ENCODE data around the gene ZSWIM7. TPM values are rescaled to one million over a fixed set of nuclear protein-coding genes. Genes with fewer than 3 reads are reported as not detected.
A peak's percentile ranks its signal among the peaks of the same experiment; 100 is the strongest.

Gene ZSWIM7
- total RNA-seq, 1 donor from 2014 or later, result 43.9 TPM

DNA sequence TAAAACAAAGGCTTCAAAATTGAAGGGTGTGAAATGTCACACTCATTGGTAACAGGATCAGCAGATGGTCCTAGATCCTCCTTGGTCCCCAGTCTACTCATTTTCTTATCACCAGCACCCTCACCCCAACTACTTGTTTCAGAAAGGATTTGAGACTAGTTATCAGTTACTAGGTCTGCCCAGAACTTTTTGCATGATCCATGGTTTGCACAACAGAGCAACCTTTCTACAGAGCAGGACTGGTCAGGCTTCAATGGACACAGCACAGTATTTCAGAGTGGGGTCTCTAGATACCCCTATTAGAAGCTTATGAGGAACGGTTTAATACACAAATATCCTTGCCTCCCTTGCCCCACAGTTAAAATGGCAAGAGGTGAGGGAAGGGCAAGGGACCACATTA lies 25.7 kb upstream of the ZSWIM7 start:
- H3K4me2 ChIP-seq, result no peak overlapping the region
- Mint-ChIP-seq H3K27ac (peak overlapping the region; percentile 61), H3K9me3 (no peaks in the 10 kb centered on the region), H3K4me3 (no peak overlapping the region), H3K27me3 (ENCODE audit: insufficient read depth, low read depth) (no peaks in the 10 kb centered on the region), H3K36me3 (peaks cover 53% of the 10 kb centered on the region), H3K4me1 (no peaks in the 10 kb centered on the region)
- H4K20me1 ChIP-seq (ENCODE audit: low read depth), result no peaks in the 10 kb centered on the region
- H3F3A ChIP-seq (ENCODE audit: low read depth), result no peaks in the 10 kb centered on the region
- DNase-seq (ENCODE audit: low spot score), result no peak
- no peaks in the 10 kb centered on the region for H3K9me3 ChIP-seq (ENCODE audit: low read depth)
- no peak overlapping the region for H2AFZ ChIP-seq (replicated peaks)
- no peak overlapping the region for H3K4me3 ChIP-seq
- TF ChIP-seq EZH2phosphoT487 (IDR thresholded peaks at IDR 0.05) (no peak), EZH2 (IDR thresholded peaks at IDR 0.05) (no peak)
- no peaks in the 10 kb centered on the region for H3K4me1 ChIP-seq
- no peak overlapping the region for H3K27ac ChIP-seq
- H3K27me3 ChIP-seq, result no peaks in the 10 kb centered on the region
- peaks cover 15% of the 10 kb centered on the region for H3K36me3 ChIP-seq
- H3K9ac ChIP-seq, result no peak overlapping the region
- H3K79me2 ChIP-seq (ENCODE audit: low read depth), result peaks cover 16% of the 10 kb centered on the region

DNA sequence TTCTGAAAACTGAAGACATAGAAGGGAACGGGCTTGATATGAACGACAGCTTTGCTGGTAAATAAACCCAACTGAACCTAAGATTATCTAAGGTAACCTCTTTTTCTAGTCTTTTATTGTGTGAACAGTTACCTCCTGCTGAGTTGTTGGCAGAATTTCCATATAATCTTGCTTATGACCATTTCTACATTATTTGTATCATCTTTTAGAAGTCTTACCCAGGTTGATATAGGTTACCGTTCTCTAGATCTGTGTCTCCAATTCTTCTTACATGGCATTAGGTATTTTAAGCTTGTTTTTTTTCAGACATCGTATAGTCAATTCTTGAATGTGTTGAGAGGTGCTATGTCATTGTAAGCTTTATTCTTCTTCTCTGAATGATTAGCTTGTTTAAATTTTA lies 24.4 kb upstream of the ZSWIM7 start:
- no peaks in the 10 kb centered on the region for H4K20me1 ChIP-seq (ENCODE audit: low read depth)
- no peak overlapping the region for H3K4me2 ChIP-seq
- Mint-ChIP-seq H3K9me3 (no peaks in the 10 kb centered on the region), H3K4me1 (no peaks in the 10 kb centered on the region), H3K27me3 (ENCODE audit: insufficient read depth, low read depth) (no peaks in the 10 kb centered on the region), H3K4me3 (no peak overlapping the region), H3K36me3 (peaks cover 49% of the 10 kb centered on the region), H3K27ac (no peak overlapping the region)
- H3K36me3 ChIP-seq, result peaks cover 15% of the 10 kb centered on the region
- DNase-seq (ENCODE audit: low spot score), result no peak
- no peaks in the 10 kb centered on the region for H3F3A ChIP-seq (ENCODE audit: low read depth)
- H3K4me1 ChIP-seq, result no peaks in the 10 kb centered on the region
- peaks cover 20% of the 10 kb centered on the region for H3K79me2 ChIP-seq (ENCODE audit: low read depth)
- no peak overlapping the region for H2AFZ ChIP-seq (replicated peaks)
- TF ChIP-seq EZH2phosphoT487 (IDR thresholded peaks at IDR 0.05), result no peak
- TF ChIP-seq, protein P1, sequence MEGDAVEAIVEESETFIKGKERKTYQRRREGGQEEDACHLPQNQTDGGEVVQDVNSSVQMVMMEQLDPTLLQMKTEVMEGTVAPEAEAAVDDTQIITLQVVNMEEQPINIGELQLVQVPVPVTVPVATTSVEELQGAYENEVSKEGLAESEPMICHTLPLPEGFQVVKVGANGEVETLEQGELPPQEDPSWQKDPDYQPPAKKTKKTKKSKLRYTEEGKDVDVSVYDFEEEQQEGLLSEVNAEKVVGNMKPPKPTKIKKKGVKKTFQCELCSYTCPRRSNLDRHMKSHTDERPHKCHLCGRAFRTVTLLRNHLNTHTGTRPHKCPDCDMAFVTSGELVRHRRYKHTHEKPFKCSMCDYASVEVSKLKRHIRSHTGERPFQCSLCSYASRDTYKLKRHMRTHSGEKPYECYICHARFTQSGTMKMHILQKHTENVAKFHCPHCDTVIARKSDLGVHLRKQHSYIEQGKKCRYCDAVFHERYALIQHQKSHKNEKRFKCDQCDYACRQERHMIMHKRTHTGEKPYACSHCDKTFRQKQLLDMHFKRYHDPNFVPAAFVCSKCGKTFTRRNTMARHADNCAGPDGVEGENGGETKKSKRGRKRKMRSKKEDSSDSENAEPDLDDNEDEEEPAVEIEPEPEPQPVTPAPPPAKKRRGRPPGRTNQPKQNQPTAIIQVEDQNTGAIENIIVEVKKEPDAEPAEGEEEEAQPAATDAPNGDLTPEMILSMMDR (IDR thresholded peaks at IDR 0.05), result no peak
- no peak for TF ChIP-seq EZH2 (IDR thresholded peaks at IDR 0.05)
- no peaks in the 10 kb centered on the region for H3K27me3 ChIP-seq
- no peaks in the 10 kb centered on the region for H3K9me3 ChIP-seq (ENCODE audit: low read depth)
- no peak overlapping the region for H3K9ac ChIP-seq
- no peak overlapping the region for H3K27ac ChIP-seq
- no peak overlapping the region for H3K4me3 ChIP-seq

DNA sequence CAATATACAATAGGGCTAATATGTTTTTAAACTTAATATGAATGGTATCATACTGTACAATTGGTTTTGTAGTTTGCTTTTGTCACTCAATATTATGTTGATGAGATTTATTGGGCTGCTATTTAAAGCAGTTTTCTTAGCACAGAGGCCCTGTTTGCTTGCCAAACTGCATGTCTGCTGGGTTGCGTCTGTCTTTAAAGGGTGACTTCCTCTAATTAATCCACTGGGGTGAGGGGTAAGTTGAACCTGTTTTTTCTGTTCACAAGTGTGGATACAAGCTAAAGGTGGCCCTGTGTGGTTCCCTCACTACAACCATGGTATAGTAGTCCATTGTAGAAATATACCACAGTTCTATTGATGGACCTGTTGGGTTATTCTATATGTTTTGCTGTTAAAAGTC lies 19.8 kb upstream of the ZSWIM7 start:
- Histone ChIP-seq H3K79me2 (ENCODE audit: low read depth) (peaks cover 31% of the 10 kb centered on the region), H3F3A (ENCODE audit: low read depth) (no peaks in the 10 kb centered on the region), H3K27me3 (no peaks in the 10 kb centered on the region), H3K4me2 (no peak overlapping the region), H3K4me3 (no peak overlapping the region), H3K36me3 (peaks cover 20% of the 10 kb centered on the region), H4K20me1 (ENCODE audit: low read depth) (no peaks in the 10 kb centered on the region), H3K9ac (no peak overlapping the region), H3K4me1 (no peaks in the 10 kb centered on the region), H3K27ac (no peak overlapping the region), H2AFZ (replicated peaks) (no peak overlapping the region), H3K9me3 (ENCODE audit: low read depth) (no peaks in the 10 kb centered on the region)
- Mint-ChIP-seq H3K4me1 (no peaks in the 10 kb centered on the region), H3K36me3 (peaks cover 38% of the 10 kb centered on the region), H3K9me3 (no peaks in the 10 kb centered on the region), H3K27ac (no peak overlapping the region), H3K27me3 (ENCODE audit: insufficient read depth, low read depth) (no peaks in the 10 kb centered on the region), H3K4me3 (no peak overlapping the region)
- TF ChIP-seq, protein P1 (IDR thresholded peaks at IDR 0.05), result no peak
- TF ChIP-seq EZH2phosphoT487 (IDR thresholded peaks at IDR 0.05) (no peak), EZH2 (IDR thresholded peaks at IDR 0.05) (no peak)
- no peak for DNase-seq (ENCODE audit: low spot score)

DNA sequence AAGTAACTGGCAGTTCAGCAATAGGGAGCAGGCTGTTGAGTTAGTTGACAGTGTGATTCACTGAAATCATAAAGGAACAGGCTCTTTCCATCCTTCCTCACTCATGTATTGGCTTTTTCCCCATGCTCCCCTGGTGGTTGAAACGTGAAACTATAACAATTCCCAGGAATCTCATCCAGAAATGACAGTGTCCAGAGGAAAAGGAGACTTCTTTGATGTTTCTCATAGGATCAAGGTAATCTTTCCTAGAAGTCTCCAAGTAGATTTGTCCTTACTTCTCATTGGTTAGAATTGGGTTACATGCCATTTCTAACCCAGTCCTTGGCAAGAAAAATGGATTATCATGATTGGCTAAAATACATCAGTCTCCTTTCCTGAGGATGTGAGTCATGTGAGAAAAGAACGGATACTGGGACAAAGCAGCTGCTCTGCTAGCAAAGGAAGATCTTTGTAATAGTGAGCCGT lies 14.5 kb upstream of the ZSWIM7 start:
- TF ChIP-seq EZH2 (IDR thresholded peaks at IDR 0.05), result no peak
- TF ChIP-seq, protein P1 (IDR thresholded peaks at IDR 0.05), result peak; percentile 53
- TF ChIP-seq EZH2phosphoT487 (IDR thresholded peaks at IDR 0.05), result no peak
- H3F3A ChIP-seq (ENCODE audit: low read depth), result no peaks in the 10 kb centered on the region
- H3K27ac Mint-ChIP-seq, result no peak overlapping the region
- no peak overlapping the region for H3K4me2 ChIP-seq
- peaks cover 7% of the 10 kb centered on the region for H4K20me1 ChIP-seq (ENCODE audit: low read depth)
- peak; percentile 24 for DNase-seq (ENCODE audit: low spot score)
- H3K4me3 ChIP-seq, result no peak overlapping the region
- no peaks in the 10 kb centered on the region for H3K27me3 Mint-ChIP-seq (ENCODE audit: insufficient read depth, low read depth)
- no peak overlapping the region for H3K27ac ChIP-seq
- peaks cover 25% of the 10 kb centered on the region for H3K79me2 ChIP-seq (ENCODE audit: low read depth)
- peaks cover 26% of the 10 kb centered on the region for H3K36me3 Mint-ChIP-seq
- no peak overlapping the region for H3K4me3 Mint-ChIP-seq
- no peaks in the 10 kb centered on the region for H3K9me3 Mint-ChIP-seq
- no peaks in the 10 kb centered on the region for H3K27me3 ChIP-seq
- no peaks in the 10 kb centered on the region for H3K4me1 Mint-ChIP-seq
- H3K36me3 ChIP-seq, result peaks cover 16% of the 10 kb centered on the region
- no peaks in the 10 kb centered on the region for H3K9me3 ChIP-seq (ENCODE audit: low read depth)
- no peak overlapping the region for H2AFZ ChIP-seq (replicated peaks)
- no peak overlapping the region for H3K9ac ChIP-seq
- no peaks in the 10 kb centered on the region for H3K4me1 ChIP-seq
